HCT116 (cell line): Measurements from ENCODE around the gene GFPT2. TPM values are rescaled to one million over a fixed set of nuclear protein-coding genes. Genes with fewer than 3 reads are reported as not detected.

Source experiments
- ATAC-seq: fragments of 200-7000 bp; cut with Tn5 transposase; 2 replicates; pipeline ENCODE4 v1.9.1; 2020; ENCODE audit warnings: mild to moderate bottlenecking, moderate library complexity
- BruUV-seq: library from RNA; stranded (reverse); fragments of 400-500 nt; replicated peaks from 2 replicates; lab custom pipeline; 2021; lab: Mats Ljungman, UMichigan
- CTCF ChIA-PET: fragments of 300-600 bp; sonication (Branson Sonifier 250); formaldehyde crosslinking; loops from one replicate; lab custom pipeline; 2021; ENCODE audit warnings: antibody characterized with exemption; lab: Charles Lee
- POLR2A ChIA-PET: fragments of 300-600, 350-600 bp; sonication (Branson Sonifier 250); formaldehyde crosslinking; loops from one replicate; lab custom pipeline; 2021; ENCODE audit warnings: antibody characterized with exemption; lab: Charles Lee
- RAD21 ChIA-PET, 2 experiments: fragments of 300-600 bp; sonication (Branson Sonifier 250); formaldehyde crosslinking; loops; one replicate each; lab custom pipeline; 2023; ENCODE audit warnings: low total read pairs in 2 of 2; ENCODE audit not compliant: uncharacterized antibody in 2 of 2, unreplicated experiment in 2 of 2, low non-redundant PET in 1 of 2; lab: Charles Lee
- DNase-seq: peaks from one replicate; pipeline ENCODE4 v3.0.0-alpha.2; 2010; ENCODE audit warnings: low read depth, low spot score
- H2AFZ ChIP-seq: fragments of 200-600 bp; shearing (Covaris generic), sonication (generic); 2 replicates; pipeline ENCODE4 v1.6.1; 2017; ENCODE audit warnings: low read depth, mixed run types, mixed read lengths, antibody characterized with exemption, low read length; ENCODE audit not compliant: poor library complexity, severe bottlenecking
- H3K27ac ChIP-seq: 2 replicates; pipeline ENCODE4 v1.5.1; 2012; ENCODE audit warnings: low read depth, low read length
- H3K27me3 ChIP-seq: fragments of 200-600 bp; sonication (generic); 2 replicates; pipeline ENCODE4 v1.6.1; 2016; ENCODE audit warnings: mixed run types, low read length, mixed read lengths; ENCODE audit not compliant: insufficient read depth
- H3K36me3 ChIP-seq, 2 experiments: fragments of 200-500 bp in 1 of 2; fragments of 200-600 bp in 1 of 2; sonication (Bioruptor generic) in 1 of 2; sonication (generic) in 1 of 2; 2 replicates each; pipeline versions ENCODE4 v1.5.1 to v1.6.1; 2014 to 2016; ENCODE audit warnings: low read length in 2 of 2, inconsistent platforms in 1 of 2, mixed read lengths in 1 of 2, mixed run types in 1 of 2; ENCODE audit not compliant: insufficient read depth in 2 of 2, control insufficient read depth in 1 of 2
- H3K4me1 ChIP-seq, 2 experiments: fragments of 200-600 bp in 1 of 2; sonication (generic) in 1 of 2; 2 replicates each; pipeline versions ENCODE4 v1.5.1 to v1.6.1; 2012 to 2017; ENCODE audit warnings: low read length in 2 of 2, inconsistent platforms in 1 of 2, mild to moderate bottlenecking in 1 of 2, mixed read lengths in 1 of 2, mixed run types in 1 of 2, moderate library complexity in 1 of 2; ENCODE audit not compliant: insufficient read depth in 2 of 2, control insufficient read depth in 1 of 2
- H3K4me2 ChIP-seq: fragments of 200-600 bp; sonication (generic); 2 replicates; pipeline ENCODE4 v1.6.1; 2017; ENCODE audit warnings: mixed run types, low read length, mixed read lengths
- H3K4me3 ChIP-seq, 2 experiments: fragments of 200-600 bp in 1 of 2; sonication (generic) in 1 of 2; replicated peaks in 1 of 2; 2 replicates each; pipeline ENCODE4 v1.5.1; 2011 to 2016; ENCODE audit warnings: low read length in 2 of 2, control low read depth in 1 of 2, low read depth in 1 of 2, mild to moderate bottlenecking in 1 of 2, mixed read lengths in 1 of 2, mixed run types in 1 of 2
- H3K79me2 ChIP-seq: fragments of 200-600 bp; sonication (generic); 2 replicates; pipeline ENCODE4 v1.6.1; 2017; ENCODE audit warnings: mild to moderate bottlenecking, mixed run types, low read length, moderate library complexity, mixed read lengths; ENCODE audit not compliant: insufficient read depth
- H3K9ac ChIP-seq: fragments of 200-600 bp; sonication (generic); 2 replicates; pipeline ENCODE4 v1.6.1; 2016; ENCODE audit warnings: low read length, mixed read lengths
- H3K9me2 ChIP-seq: fragments of 200-600 bp; sonication (generic), shearing (Covaris generic); 2 replicates; pipeline ENCODE4 v1.6.1; 2017; ENCODE audit warnings: mixed run types, mild to moderate bottlenecking, moderate library complexity; ENCODE audit not compliant: insufficient read depth
- H3K9me3 ChIP-seq, 2 experiments: fragments of 200-500 bp in 1 of 2; fragments of 200-600 bp in 1 of 2; sonication (Bioruptor generic) in 1 of 2; sonication (generic) in 1 of 2; 2 replicates each; pipeline ENCODE4 v1.6.1; 2014 to 2017; ENCODE audit warnings: low read length in 2 of 2, mixed read lengths in 2 of 2, inconsistent platforms in 1 of 2, low read depth in 1 of 2, mild to moderate bottlenecking in 1 of 2, mixed run types in 1 of 2, moderate library complexity in 1 of 2; ENCODE audit not compliant: control insufficient read depth in 1 of 2, insufficient read depth in 1 of 2
- H4K20me1 ChIP-seq: fragments of 200-600 bp; sonication (generic), shearing (Covaris generic); 2 replicates; pipeline ENCODE4 v1.6.1; 2017; ENCODE audit warnings: mixed run types, mild to moderate bottlenecking, moderate library complexity; ENCODE audit not compliant: insufficient read depth
- EZH2phosphoT487 ChIP-seq: fragments of 200-600 bp; IDR thresholded peaks from 2 replicates; pipeline ENCODE4 v1.6.1; 2018; ENCODE audit warnings: antibody characterized with exemption, borderline replicate concordance
- FOSL1 ChIP-seq: IDR thresholded peaks from 2 replicates; pipeline ENCODE4 v1.6.1; 2012; ENCODE audit warnings: low read depth
- JUND ChIP-seq: IDR thresholded peaks from 2 replicates; pipeline ENCODE4 v1.6.1; 2012
- POLR2AphosphoS5 ChIP-seq: IDR thresholded peaks from 2 replicates; pipeline ENCODE4 v1.6.1; 2011; ENCODE audit warnings: mild to moderate bottlenecking, low read depth, low read length, moderate library complexity
- RAD21 ChIP-seq: IDR thresholded peaks from 2 replicates; pipeline ENCODE4 v1.6.1; 2012; ENCODE audit warnings: low read depth, mild to moderate bottlenecking
- SIN3A ChIP-seq: IDR thresholded peaks from 2 replicates; pipeline ENCODE4 v1.6.1; 2012; ENCODE audit warnings: low read depth
- SP1 ChIP-seq: IDR thresholded peaks from 2 replicates; pipeline ENCODE4 v1.6.1; 2012; ENCODE audit warnings: low read depth
- SRF ChIP-seq: IDR thresholded peaks from 2 replicates; pipeline ENCODE4 v1.6.1; 2012; ENCODE audit warnings: low read depth
- ZNF274 ChIP-seq: fragments of 200-500 bp; sonication (Bioruptor generic); IDR thresholded peaks from 2 replicates; pipeline ENCODE4 v1.6.1; 2014; ENCODE audit warnings: mild to moderate bottlenecking, low read depth, low read length, inconsistent platforms
- intact Hi-C: fragments of 100-400 bp; cut with micrococcal nuclease; formaldehyde crosslinking; loops from 2 replicates; pipeline ENCODE4 v1.10.0; 2022
- total RNA-seq: library from RNA; stranded (reverse); gene quantifications from one replicate; pipeline ENCODE4 v1.2.1, GENCODE V29; 2021; ENCODE audit not compliant: unreplicated experiment
- TF ChIP-seq, protein P1 (sequence below): IDR thresholded peaks from 2 replicates; pipeline ENCODE4 v1.6.1; 2012
- TF ChIP-seq, protein P2 (sequence below): IDR thresholded peaks from 2 replicates; pipeline ENCODE4 v1.6.1; 2012; ENCODE audit warnings: low read depth

GFPT2 gene
- total RNA-seq, 1 experiment from 2014 or later, result 16.1 TPM

DNA sequence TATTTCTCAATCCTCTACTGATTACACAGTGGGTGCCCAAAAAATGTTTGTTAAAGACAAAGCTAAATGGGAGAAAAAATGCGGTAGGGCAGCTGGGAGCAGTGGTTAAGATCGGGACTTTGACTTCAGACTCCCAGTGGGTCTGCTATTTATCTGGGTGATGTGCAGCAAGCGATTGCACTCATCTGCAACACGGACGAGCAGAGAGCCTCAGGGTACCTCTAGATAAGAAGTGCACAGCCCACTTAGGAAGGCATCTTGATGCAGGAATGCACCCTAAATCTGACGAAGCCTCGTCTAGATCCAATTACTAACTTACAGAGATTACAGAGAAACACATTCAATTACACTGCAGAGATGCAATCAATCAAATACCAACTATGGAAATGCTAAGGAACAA is 65.3 kb downstream of the GFPT2 start (continued):
- no peak for TF ChIP-seq POLR2AphosphoS5
- TF ChIP-seq JUND, result no peak

DNA sequence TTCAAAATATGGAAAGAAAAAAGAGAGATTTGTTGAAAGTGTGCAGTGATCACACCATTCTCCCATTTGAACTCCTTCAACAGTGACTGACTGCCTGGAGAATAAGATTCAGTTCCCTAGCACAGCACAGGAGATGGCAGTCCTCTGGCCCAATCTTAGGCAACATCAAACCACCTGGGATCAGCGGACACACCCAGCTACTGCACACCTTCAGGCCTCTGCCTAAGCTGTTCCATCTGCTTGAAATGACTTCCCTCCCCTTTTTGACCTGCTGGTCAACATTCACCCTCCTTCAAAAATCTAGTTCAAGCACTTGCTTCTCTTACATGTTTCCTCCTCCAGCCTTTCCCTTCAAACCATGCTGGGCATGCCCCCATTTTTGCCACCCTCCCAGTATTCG is 65.7 kb downstream of the GFPT2 start:
- no peaks in the 10 kb centered on the region for H4K20me1 ChIP-seq
- H3K4me2 ChIP-seq, result no peak overlapping the region
- H3K9ac ChIP-seq, result no peak overlapping the region
- ChIA-PET CTCF (interaction anchor here (1.0 kb wide), 1 partner anchor 41 kb away, joined by 3 read pairs; no protein-coding TSS in a partner anchor), POLR2A (no interaction called here)
- H3K9me3 ChIP-seq, result no peaks in the 10 kb centered on the region
- H3K9me2 ChIP-seq, result no peaks in the 10 kb centered on the region
- no TSS peak for BruUV-seq
- intact Hi-C loops, result no loop called here
- no peak overlapping the region for H3K4me3 ChIP-seq
- peaks cover 0 to 13% of the 10 kb centered on the region in 2 experiments; a peak in 2 of 4 replicates for H3K36me3 ChIP-seq
- ATAC-seq (no peak), DNase-seq (no peak)
- H3K79me2 ChIP-seq, result peaks cover 58% of the 10 kb centered on the region
- H3K27ac ChIP-seq, result no peak overlapping the region
- TF ChIP-seq RAD21 (no peak), ZNF274 (no peak), SRF (no peak), EZH2phosphoT487 (no peak), SIN3A (no peak), FOSL1 (no peak), SP1 (no peak), POLR2AphosphoS5 (no peak)
- TF ChIP-seq, protein P1, sequence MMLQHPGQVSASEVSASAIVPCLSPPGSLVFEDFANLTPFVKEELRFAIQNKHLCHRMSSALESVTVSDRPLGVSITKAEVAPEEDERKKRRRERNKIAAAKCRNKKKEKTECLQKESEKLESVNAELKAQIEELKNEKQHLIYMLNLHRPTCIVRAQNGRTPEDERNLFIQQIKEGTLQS, result no peak
- TF ChIP-seq, protein P2, sequence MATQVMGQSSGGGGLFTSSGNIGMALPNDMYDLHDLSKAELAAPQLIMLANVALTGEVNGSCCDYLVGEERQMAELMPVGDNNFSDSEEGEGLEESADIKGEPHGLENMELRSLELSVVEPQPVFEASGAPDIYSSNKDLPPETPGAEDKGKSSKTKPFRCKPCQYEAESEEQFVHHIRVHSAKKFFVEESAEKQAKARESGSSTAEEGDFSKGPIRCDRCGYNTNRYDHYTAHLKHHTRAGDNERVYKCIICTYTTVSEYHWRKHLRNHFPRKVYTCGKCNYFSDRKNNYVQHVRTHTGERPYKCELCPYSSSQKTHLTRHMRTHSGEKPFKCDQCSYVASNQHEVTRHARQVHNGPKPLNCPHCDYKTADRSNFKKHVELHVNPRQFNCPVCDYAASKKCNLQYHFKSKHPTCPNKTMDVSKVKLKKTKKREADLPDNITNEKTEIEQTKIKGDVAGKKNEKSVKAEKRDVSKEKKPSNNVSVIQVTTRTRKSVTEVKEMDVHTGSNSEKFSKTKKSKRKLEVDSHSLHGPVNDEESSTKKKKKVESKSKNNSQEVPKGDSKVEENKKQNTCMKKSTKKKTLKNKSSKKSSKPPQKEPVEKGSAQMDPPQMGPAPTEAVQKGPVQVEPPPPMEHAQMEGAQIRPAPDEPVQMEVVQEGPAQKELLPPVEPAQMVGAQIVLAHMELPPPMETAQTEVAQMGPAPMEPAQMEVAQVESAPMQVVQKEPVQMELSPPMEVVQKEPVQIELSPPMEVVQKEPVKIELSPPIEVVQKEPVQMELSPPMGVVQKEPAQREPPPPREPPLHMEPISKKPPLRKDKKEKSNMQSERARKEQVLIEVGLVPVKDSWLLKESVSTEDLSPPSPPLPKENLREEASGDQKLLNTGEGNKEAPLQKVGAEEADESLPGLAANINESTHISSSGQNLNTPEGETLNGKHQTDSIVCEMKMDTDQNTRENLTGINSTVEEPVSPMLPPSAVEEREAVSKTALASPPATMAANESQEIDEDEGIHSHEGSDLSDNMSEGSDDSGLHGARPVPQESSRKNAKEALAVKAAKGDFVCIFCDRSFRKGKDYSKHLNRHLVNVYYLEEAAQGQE, result no peak
- TF ChIP-seq, all 23 proteins: peak for 0
- Histone ChIP-seq H3K4me1 (peaks cover 6 to 16% of the 10 kb centered on the region in 2 experiments; a peak in 2 of 4 replicates), H3K27me3 (no peaks in the 10 kb centered on the region), H2AFZ (no peak overlapping the region)
- RAD21 ChIA-PET, result no interaction called here
